SU-DHL-6 (cell line): Measurements from ENCODE around the gene PROSER3.

Experiments used
- H2AFZ ChIP-seq: fragments of 200-600 bp; sonication (generic); 2 replicates; pipeline ENCODE4 v1.6.1; 2014; ENCODE audit warnings: low read depth, mild to moderate bottlenecking, moderate library complexity, mixed read lengths, antibody characterized with exemption, low read length; ENCODE audit not compliant: severe bottlenecking
- H3F3A ChIP-seq: fragments of 200-600 bp; shearing (Covaris generic); 2 replicates; pipeline ENCODE4 v1.6.0; 2016; ENCODE audit warnings: antibody characterized with exemption, mild to moderate bottlenecking; ENCODE audit not compliant: insufficient read depth
- H3K27ac ChIP-seq: fragments of 200-600 bp; sonication (generic); 2 replicates; pipeline ENCODE4 v1.5.1; 2016; ENCODE audit warnings: low read depth, mild to moderate bottlenecking, low read length, moderate library complexity, mixed read lengths
- H3K27me3 ChIP-seq: fragments of 200-600 bp; sonication (generic), shearing (Covaris generic); 2 replicates; pipeline ENCODE4 v1.6.0; 2014; ENCODE audit warnings: mild to moderate bottlenecking, low read length
- H3K36me3 ChIP-seq: fragments of 200-600 bp; sonication (generic); 2 replicates; pipeline ENCODE4 v1.6.1; 2014; ENCODE audit warnings: mild to moderate bottlenecking, low read length, mixed read lengths
- H3K4me2 ChIP-seq: fragments of 300-600, 200-600 bp; shearing (Covaris generic), sonication (generic); 2 replicates; pipeline ENCODE4 v1.6.0; 2014; ENCODE audit warnings: low read length, low read depth, mild to moderate bottlenecking; ENCODE audit not compliant: poor library complexity, severe bottlenecking
- H3K4me3 ChIP-seq: fragments of 200-600 bp; sonication (generic); 2 replicates; pipeline ENCODE4 v1.5.1; 2014; ENCODE audit warnings: antibody characterized with exemption, low read length, mild to moderate bottlenecking, mixed read lengths; ENCODE audit not compliant: insufficient read depth, poor library complexity, severe bottlenecking
- H3K79me2 ChIP-seq: fragments of 200-600 bp; sonication (generic); 2 replicates; pipeline ENCODE4 v1.6.1; 2014; ENCODE audit warnings: mild to moderate bottlenecking, low read length, moderate library complexity; ENCODE audit not compliant: insufficient read depth
- H3K9ac ChIP-seq: fragments of 200-600 bp; sonication (generic); 2 replicates; pipeline ENCODE4 v1.7.0; 2014; ENCODE audit warnings: mild to moderate bottlenecking, low read length
- H3K9me2 ChIP-seq: fragments of 200-600 bp; sonication (generic); replicated peaks from 2 replicates; pipeline ENCODE4 v1.6.1; 2014; ENCODE audit warnings: low read length; ENCODE audit not compliant: insufficient read depth
- H3K9me3 ChIP-seq: fragments of 200-600 bp; sonication (generic); 2 replicates; pipeline ENCODE4 v1.6.1; 2014; ENCODE audit warnings: low read length, mixed read lengths; ENCODE audit not compliant: insufficient read depth
- H4K20me1 ChIP-seq: fragments of 200-600 bp; sonication (generic); 2 replicates; pipeline ENCODE4 v1.6.1; 2014; ENCODE audit warnings: low read depth, mild to moderate bottlenecking, antibody characterized with exemption, low read length, moderate library complexity, mixed read lengths
- EZH2phosphoT487 ChIP-seq: fragments of 200-600 bp; sonication (generic), shearing (Covaris generic); conservative IDR thresholded peaks from 2 replicates; pipeline ENCODE4 v1.6.1; 2018; ENCODE audit warnings: mild to moderate bottlenecking, antibody characterized with exemption, low read length, moderate library complexity, mixed read lengths
- TF ChIP-seq, protein P1 (sequence below): fragments of 200-600 bp; sonication (generic); IDR thresholded peaks from one replicate; pipeline ENCODE4 v1.5.1; 2017; ENCODE audit warnings: antibody characterized with exemption, mild to moderate bottlenecking, low read length, moderate library complexity; ENCODE audit not compliant: insufficient read depth, poor library complexity, severe bottlenecking

Gene PROSER3

DNA sequence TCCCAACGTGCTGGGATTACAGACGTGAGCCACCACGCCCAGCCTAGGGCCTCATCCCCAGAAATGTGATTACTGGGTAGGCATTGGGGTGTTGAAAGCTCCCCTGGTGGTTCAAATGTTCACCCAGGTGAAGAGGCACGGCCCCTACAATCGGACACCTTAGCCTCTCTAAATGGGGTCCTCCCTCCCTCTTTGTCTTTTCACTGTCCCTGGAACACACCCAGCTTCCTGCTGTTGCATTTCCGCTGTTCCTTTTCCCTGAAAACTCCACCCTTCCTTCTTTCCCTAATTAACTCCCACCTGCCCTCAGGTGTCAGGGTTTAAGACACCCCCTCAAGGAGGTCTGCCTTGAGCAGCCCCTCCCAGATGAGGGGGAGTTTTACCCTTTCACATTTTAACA, 58.3 kb downstream of the PROSER3 start:
- H3K79me2 ChIP-seq = no peaks in the 10 kb centered on the region

DNA sequence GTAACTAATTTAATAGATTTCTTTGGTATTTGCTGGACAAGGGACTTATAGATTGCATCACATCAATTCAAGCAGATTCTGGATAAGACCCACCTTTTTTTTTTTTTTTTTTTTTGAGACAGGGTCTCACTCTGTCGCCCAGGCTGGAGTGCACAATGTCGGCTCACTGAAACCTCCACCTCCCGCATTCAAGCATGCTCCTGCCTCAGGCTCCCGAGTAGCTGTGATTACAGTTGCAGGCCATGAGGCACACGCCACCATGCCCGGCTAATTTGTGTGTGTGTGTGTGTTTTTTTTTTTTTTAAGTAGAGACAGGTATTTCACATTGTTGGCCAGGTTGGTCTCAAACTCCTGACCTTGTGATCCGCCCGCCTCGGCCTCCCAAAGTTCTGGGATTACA, 58.9 kb downstream of the PROSER3 start:
- Histone ChIP-seq H3K79me2 (no peaks in the 10 kb centered on the region), H3F3A (no peaks in the 10 kb centered on the region), H3K27me3 (no peaks in the 10 kb centered on the region), H3K9ac (no peak overlapping the region), H3K9me3 (no peaks in the 10 kb centered on the region), H3K4me2 (no peak overlapping the region), H3K27ac (no peak overlapping the region), H3K4me3 (no peak overlapping the region), H3K9me2 (no peaks in the 10 kb centered on the region), H4K20me1 (no peaks in the 10 kb centered on the region), H2AFZ (no peak overlapping the region), H3K36me3 (no peaks in the 10 kb centered on the region)
- no peak for TF ChIP-seq EZH2phosphoT487
- TF ChIP-seq, protein P1, sequence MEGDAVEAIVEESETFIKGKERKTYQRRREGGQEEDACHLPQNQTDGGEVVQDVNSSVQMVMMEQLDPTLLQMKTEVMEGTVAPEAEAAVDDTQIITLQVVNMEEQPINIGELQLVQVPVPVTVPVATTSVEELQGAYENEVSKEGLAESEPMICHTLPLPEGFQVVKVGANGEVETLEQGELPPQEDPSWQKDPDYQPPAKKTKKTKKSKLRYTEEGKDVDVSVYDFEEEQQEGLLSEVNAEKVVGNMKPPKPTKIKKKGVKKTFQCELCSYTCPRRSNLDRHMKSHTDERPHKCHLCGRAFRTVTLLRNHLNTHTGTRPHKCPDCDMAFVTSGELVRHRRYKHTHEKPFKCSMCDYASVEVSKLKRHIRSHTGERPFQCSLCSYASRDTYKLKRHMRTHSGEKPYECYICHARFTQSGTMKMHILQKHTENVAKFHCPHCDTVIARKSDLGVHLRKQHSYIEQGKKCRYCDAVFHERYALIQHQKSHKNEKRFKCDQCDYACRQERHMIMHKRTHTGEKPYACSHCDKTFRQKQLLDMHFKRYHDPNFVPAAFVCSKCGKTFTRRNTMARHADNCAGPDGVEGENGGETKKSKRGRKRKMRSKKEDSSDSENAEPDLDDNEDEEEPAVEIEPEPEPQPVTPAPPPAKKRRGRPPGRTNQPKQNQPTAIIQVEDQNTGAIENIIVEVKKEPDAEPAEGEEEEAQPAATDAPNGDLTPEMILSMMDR = no peak

More for the DNA sequence above, 58.3 kb downstream of the PROSER3 start:
- Histone ChIP-seq H3K27me3 (no peaks in the 10 kb centered on the region), H2AFZ (no peak overlapping the region), H3K27ac (no peak overlapping the region), H3K4me2 (no peak overlapping the region), H3K36me3 (no peaks in the 10 kb centered on the region), H4K20me1 (no peaks in the 10 kb centered on the region), H3K9me3 (no peaks in the 10 kb centered on the region), H3F3A (no peaks in the 10 kb centered on the region), H3K9me2 (no peaks in the 10 kb centered on the region), H3K9ac (no peak overlapping the region), H3K4me3 (no peak overlapping the region)
- TF ChIP-seq EZH2phosphoT487 = no peak
- TF ChIP-seq, protein P1 = no peak

GRCh38 chr19:35818445-35818844, 60.5 kb downstream of the PROSER3 start:
- Histone ChIP-seq H3K27me3 (no peaks in the 10 kb centered on the region), H3K9me2 (no peaks in the 10 kb centered on the region), H4K20me1 (no peaks in the 10 kb centered on the region), H3K27ac (no peak overlapping the region), H2AFZ (no peak overlapping the region), H3K9me3 (no peaks in the 10 kb centered on the region), H3K79me2 (no peaks in the 10 kb centered on the region), H3F3A (no peaks in the 10 kb centered on the region), H3K9ac (no peak overlapping the region), H3K4me2 (no peak overlapping the region), H3K4me3 (no peak overlapping the region), H3K36me3 (no peaks in the 10 kb centered on the region)
- TF ChIP-seq, protein P1 = no peak
- TF ChIP-seq EZH2phosphoT487 = no peak
